ENCODE data around the gene PLCB2. TPM values are rescaled to one million over a fixed set of nuclear protein-coding genes. Genes with fewer than 3 reads are reported as not detected.

Gene PLCB2
- total RNA-seq, 4 donors from 2014 or later = 0.88 to 4.2 (median 2.3) TPM

GRCh38 chr15:40282869-40283614 lies 24.7 kb downstream of the PLCB2 start, which contains the start of gene ANKRD63:
Gene ANKRD63, minus strand, starts transcription at chr15:40283064. Its CDS starts 478 bp downstream, at chr15:40282586.
- WGBS, 2 donors = 4 to 10% methylated on average over 24 to 31 of the region's 76 CpGs
- H3K4me3 ChIP-seq (ENCODE audit: low read depth, poor library complexity, severe bottlenecking) = peak within 1 kb of the TSS; percentile 12
- TF ChIP-seq POLR2A (IDR thresholded peaks at IDR 0.05) (no peak), CTCF (IDR thresholded peaks at IDR 0.05) (no peak)
- no peak for DNase-seq (ENCODE audit: low spot score in 2 of 2)
- intact Hi-C loops (cut with DNase I; ENCODE audit: low total_unique reads) = loop anchor here (5.0 to 10.0 kb wide), 2 partner anchors 82 to 139 kb away; no protein-coding TSS in a partner anchor

- no peak for DNase-seq (ENCODE audit: low spot score in 2 of 2)
- H3K4me3 ChIP-seq (ENCODE audit: low read depth, poor library complexity, severe bottlenecking) = peak overlapping the region; percentile 12
- intact Hi-C loops (cut with DNase I; ENCODE audit: low total_unique reads) = loop anchor here (5.0 to 10.0 kb wide), 2 partner anchors 82 to 140 kb away; no protein-coding TSS in a partner anchor
- WGBS, 2 donors = 0 to 1% methylated on average over 22 to 23 of the region's 92 CpGs
- no peak for TF ChIP-seq POLR2A (IDR thresholded peaks at IDR 0.05)
- TF ChIP-seq CTCF (IDR thresholded peaks at IDR 0.05) = no peak
These were observed 25.4 kb downstream of the PLCB2 start for GRCh38 chr15:40282147-40282868.

GRCh38 chr15:40281801-40282146 lies 26.0 kb downstream of the PLCB2 start:
- WGBS, 2 donors = 2 to 8% methylated on average over 17 to 20 of the region's 51 CpGs
- intact Hi-C loops (cut with DNase I; ENCODE audit: low total_unique reads) = loop anchor here (5.0 to 10.0 kb wide), 2 partner anchors 83 to 141 kb away; no protein-coding TSS in a partner anchor
- no peak for DNase-seq (ENCODE audit: low spot score in 2 of 2)
- H3K4me3 ChIP-seq (ENCODE audit: low read depth, poor library complexity, severe bottlenecking) = peak overlapping the region; percentile 12
- TF ChIP-seq CTCF (IDR thresholded peaks at IDR 0.05) (no peak), POLR2A (IDR thresholded peaks at IDR 0.05) (no peak)

GRCh38 chr15:40281057-40281800 lies 26.5 kb downstream of the PLCB2 start:
- whole genome bisulfite sequencing, 2 donors = 59 to 65% methylated on average over 25 to 29 of the region's 43 CpGs
- intact Hi-C loops (cut with DNase I; ENCODE audit: low total_unique reads) = loop anchor here (5.0 to 10.0 kb wide), 2 partner anchors 84 to 141 kb away; no protein-coding TSS in a partner anchor
- no peak for DNase-seq (ENCODE audit: low spot score in 2 of 2)
- TF ChIP-seq POLR2A (IDR thresholded peaks at IDR 0.05) (no peak), CTCF (IDR thresholded peaks at IDR 0.05) (no peak)
- no peak overlapping the region for H3K4me3 ChIP-seq (ENCODE audit: low read depth, poor library complexity, severe bottlenecking)

- DNase-seq (ENCODE audit: low spot score in 2 of 2) = no peak
- TF ChIP-seq CTCF (IDR thresholded peaks at IDR 0.05) (no peak), POLR2A (IDR thresholded peaks at IDR 0.05) (no peak)
- intact Hi-C loops (cut with DNase I; ENCODE audit: low total_unique reads) = loop anchor here (5.0 to 10.0 kb wide), 2 partner anchors 84 to 142 kb away; no protein-coding TSS in a partner anchor
- 55 to 61% methylated on average over 30 of the region's 30 CpGs for WGBS, 2 donors
- H3K4me3 ChIP-seq (ENCODE audit: low read depth, poor library complexity, severe bottlenecking) = no peak overlapping the region
These were observed 27.3 kb downstream of the PLCB2 start for GRCh38 chr15:40280260-40281056.

All from lower leg skin (tissue), 4 donors.